Heart right ventricle (tissue), 16 donors: ENCODE data around the gene MMP24. TPM values are rescaled to one million over a fixed set of nuclear protein-coding genes. Genes with fewer than 3 reads are reported as not detected.

Source experiments
- ATAC-seq, 8 donors: fragments of 200-7000 bp; cut with Tn5 transposase; one replicate each; pipeline ENCODE4 v1.9.1; 2020; ENCODE audit warnings: mild to moderate bottlenecking in 8 of 8, moderate library complexity in 8 of 8, moderate number of reproducible peaks in 1 of 8
- DNase-seq, 2 donors: peaks; one replicate each; pipeline ENCODE4 v3.0.0-alpha.2; 2020
- H3K27ac ChIP-seq, 10 donors: fragments of 200-600 bp; sonication (generic) in 2 of 10; one replicate each; pipeline versions ENCODE4 v1.5.0 to v1.8.0; 2020 to 2022; ENCODE audit warnings: mild to moderate bottlenecking in 3 of 10
- H3K27me3 ChIP-seq, 7 donors: fragments of 200-600 bp; one replicate each; pipeline ENCODE4 v1.8.0; 2021 to 2022; ENCODE audit warnings: mild to moderate bottlenecking in 2 of 7
- H3K36me3 ChIP-seq, 9 donors: fragments of 200-600 bp; sonication (generic) in 1 of 9; one replicate each; pipeline versions ENCODE4 v1.5.0 to v1.8.0; 2020 to 2022; ENCODE audit warnings: mild to moderate bottlenecking in 2 of 9
- H3K4me1 ChIP-seq, 9 donors: fragments of 200-600 bp; sonication (generic) in 1 of 9; one replicate each; pipeline versions ENCODE4 v1.5.0 to v1.8.0; 2020 to 2022; ENCODE audit warnings: mild to moderate bottlenecking in 4 of 9
- H3K4me3 ChIP-seq, 10 donors: fragments of 200-600 bp; sonication (generic) in 2 of 10; one replicate each; pipeline versions ENCODE4 v1.5.0 to v1.8.0; 2020 to 2022; ENCODE audit warnings: mild to moderate bottlenecking in 7 of 10, moderate library complexity in 2 of 10
- H3K9me3 ChIP-seq, 11 donors: fragments of 200-600 bp in 10 of 11; sonication (generic) in 2 of 11; one replicate each; pipeline versions ENCODE4 v1.5.0 to v1.8.0; 2013 to 2022; ENCODE audit warnings: mild to moderate bottlenecking in 2 of 11, control low read depth in 1 of 11, moderate library complexity in 1 of 11
- WGBS, 2 donors: extraction: QIAGEN DNeasy Blood & Tissue Kit; methylation state at CpG; one replicate each; pipeline ENCODE4 v1.1.7; 2013; ENCODE audit warnings: inconsistent platforms in 1 of 2; 5-methylcytosine and 5-hydroxymethylcytosine counted together
- intact Hi-C, 10 donors: fragments of 100-400 bp; cut with DNase I; formaldehyde crosslinking; loops; one replicate each; pipeline versions ENCODE4 v1.11.1 to v1.14.2; 2022
- polyA plus RNA-seq, 2 donors: library from polyadenylated mRNA; stranded (reverse); fragments of 200-250 nt; gene quantifications; one replicate each; pipeline ENCODE4 v1.2.3, GENCODE V29; 2013
- total RNA-seq, 10 donors: library from RNA; stranded (reverse); fragmentation: NEBNext Ultra II Directional in 3 of 10; extraction: Animal tissue kit (Norgen Biotek cat#: 25700) in 3 of 10; gene quantifications; one replicate each; pipeline versions ENCODE4 v1.2.1 to v1.2.4, GENCODE V29; 2021 to 2023
- TF ChIP-seq, protein P1 (sequence below), 9 donors: fragments of 200-600 bp; sonication (generic) in 2 of 9; IDR thresholded peaks; one replicate each; pipeline versions ENCODE4 v1.5.0 to v1.8.0; 2021 to 2022; ENCODE audit warnings: antibody characterized with exemption in 9 of 9, mild to moderate bottlenecking in 5 of 9, moderate library complexity in 1 of 9
- donor health status: Arrhythmogenic right ventricular cardiomyopathy.
- donor health status: ischemic (EF 13 %, LVEDD 7.1; RV severe dilation, severe dysfunction).
- donor health status: healthy with polysubstance abuse.
- donor health status: DM: no; HTN: yes; CAD: no.
- donor health status: DM: no; HTN: no; CAD: no.
- donor health status: ischemic (EF 25% LVEDD 6.9; RV normal size, moderate dysfunction).
- donor health status: ischemic (EF 25% LVEDD 5.7; RV mildly dilated, moderate dysfunction).
- donor health status: healthy.
- donor health status: DM: yes; HTN: yes; CAD: no.
- donor health status: Ischemic cardiomyopathy.
- donor health status: ischemic (EF 35%, LVEDD 5.7; RV mildly dilated, moderate dysfunction).
- donor health status: nonischemic (EF 11% LVEDD 7.7; RV severe dilation, severe dysfunction).
- donor health status: DM: yes; HTN: yes; CAD: no.
- donor health status: PGD.
- donor health status: ischemic (EF 29% LVEDD 5.4; RV normal size, mild dysfunction).
- donor health status: nonischemic (EF 23%, LVEDD 6.1; RV moderate dilation, normal function).

MMP24 gene
- total and polyA plus RNA-seq, 12 donors, result 0.09 to 1.2 (median 0.22) TPM; not detected in 1

DNA sequence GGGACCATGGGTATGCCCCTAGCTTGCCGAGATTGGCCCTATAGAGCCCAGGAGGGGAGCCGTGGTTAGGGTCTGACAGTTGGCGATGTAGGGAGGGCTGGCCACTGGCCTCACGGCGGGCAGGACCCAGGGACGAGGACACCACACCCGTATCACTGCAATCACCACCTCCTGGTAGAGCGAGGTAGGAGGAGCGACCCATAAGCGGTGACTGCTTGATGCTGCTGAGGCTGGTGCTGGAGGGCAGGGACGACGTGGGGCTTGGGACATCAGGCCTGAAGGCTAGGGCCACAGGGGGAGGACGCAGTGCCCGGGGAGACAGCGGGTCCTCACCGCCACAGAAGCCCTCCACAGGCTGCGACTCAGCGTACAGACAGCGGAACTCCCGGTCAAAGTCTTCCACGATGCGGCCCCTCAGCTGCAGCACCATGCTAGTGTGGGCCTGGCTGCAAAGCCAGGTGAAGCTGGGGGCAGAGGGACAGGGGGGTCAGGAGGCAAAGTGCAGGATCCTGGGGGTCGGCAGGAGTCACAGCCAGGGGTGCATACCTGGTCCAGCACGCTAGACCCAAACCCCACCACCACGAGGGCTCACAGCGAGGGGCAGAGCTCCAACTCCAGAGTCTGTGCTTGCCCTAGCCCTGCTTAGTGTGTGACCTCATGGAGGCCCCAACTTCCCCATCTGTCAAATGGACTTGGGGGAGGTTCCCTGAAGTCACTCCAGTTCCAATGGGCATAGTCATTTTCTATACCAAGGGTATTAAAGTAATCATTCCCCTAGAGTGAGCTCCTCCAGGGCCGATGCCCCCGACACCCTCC lies 61.2 kb downstream of the MMP24 start:
- no peak for ATAC-seq
- peaks cover 0 to 6% (median 0%) of the 10 kb centered on the region in 9 donors for H3K36me3 ChIP-seq
- intact Hi-C loops, result no loop called here
- peaks cover 0 to 9% (median 0%) of the 10 kb centered on the region in 7 donors for H3K27me3 ChIP-seq
- TF ChIP-seq, protein P1, sequence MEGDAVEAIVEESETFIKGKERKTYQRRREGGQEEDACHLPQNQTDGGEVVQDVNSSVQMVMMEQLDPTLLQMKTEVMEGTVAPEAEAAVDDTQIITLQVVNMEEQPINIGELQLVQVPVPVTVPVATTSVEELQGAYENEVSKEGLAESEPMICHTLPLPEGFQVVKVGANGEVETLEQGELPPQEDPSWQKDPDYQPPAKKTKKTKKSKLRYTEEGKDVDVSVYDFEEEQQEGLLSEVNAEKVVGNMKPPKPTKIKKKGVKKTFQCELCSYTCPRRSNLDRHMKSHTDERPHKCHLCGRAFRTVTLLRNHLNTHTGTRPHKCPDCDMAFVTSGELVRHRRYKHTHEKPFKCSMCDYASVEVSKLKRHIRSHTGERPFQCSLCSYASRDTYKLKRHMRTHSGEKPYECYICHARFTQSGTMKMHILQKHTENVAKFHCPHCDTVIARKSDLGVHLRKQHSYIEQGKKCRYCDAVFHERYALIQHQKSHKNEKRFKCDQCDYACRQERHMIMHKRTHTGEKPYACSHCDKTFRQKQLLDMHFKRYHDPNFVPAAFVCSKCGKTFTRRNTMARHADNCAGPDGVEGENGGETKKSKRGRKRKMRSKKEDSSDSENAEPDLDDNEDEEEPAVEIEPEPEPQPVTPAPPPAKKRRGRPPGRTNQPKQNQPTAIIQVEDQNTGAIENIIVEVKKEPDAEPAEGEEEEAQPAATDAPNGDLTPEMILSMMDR (IDR thresholded peaks at IDR 0.05), result no peak
- no peak overlapping the region for H3K4me3 ChIP-seq
- H3K9me3 ChIP-seq, result no peaks in the 10 kb centered on the region
- 86 to 89% methylated on average over 28 of the region's 28 CpGs for WGBS, 2 donors
- H3K4me1 ChIP-seq, result peaks cover 7 to 20% (median 17%) of the 10 kb centered on the region in 9 donors
- H3K27ac ChIP-seq, result no peak overlapping the region
- no peak for DNase-seq

DNA sequence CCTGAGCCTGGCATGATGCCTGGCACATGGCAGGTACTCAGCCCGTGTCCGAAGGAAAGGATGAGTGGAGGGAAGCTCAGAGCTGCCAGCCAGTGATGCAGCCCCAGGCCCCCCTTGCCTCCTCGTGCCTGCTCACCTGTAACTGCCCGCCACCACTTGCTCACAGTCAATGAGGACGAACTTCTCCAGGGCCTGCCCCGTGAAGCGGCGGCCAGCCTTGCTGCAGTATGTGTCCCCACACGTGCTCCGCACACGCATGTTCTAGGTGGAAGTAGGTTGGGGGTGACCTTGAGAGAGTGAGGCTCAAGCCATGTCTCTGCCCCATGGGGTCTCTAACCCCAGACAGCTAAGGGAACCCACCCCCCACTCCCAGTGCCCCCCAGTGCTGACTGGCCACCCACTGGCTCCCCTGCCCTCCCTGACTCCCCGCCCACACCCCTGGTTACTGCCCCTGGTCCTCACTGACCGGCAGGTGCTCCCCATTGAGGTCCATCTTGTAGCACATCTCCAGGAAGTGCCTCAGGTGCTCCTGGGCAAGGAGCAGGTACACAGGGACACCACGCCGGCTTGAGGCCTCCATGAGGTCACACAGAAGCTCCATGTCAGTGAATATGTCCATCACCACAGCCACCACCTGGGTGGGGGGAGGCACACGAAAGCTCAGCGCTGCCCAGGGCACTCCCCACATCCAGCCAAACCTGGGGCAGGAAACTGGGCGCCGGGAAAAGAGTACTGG lies 62.0 kb downstream of the MMP24 start:
- no peak for DNase-seq
- TF ChIP-seq, protein P1 (IDR thresholded peaks at IDR 0.05), result no peak
- intact Hi-C loops, result no loop called here
- 79 to 83% methylated on average over 19 of the region's 19 CpGs for WGBS, 2 donors
- H3K4me3 ChIP-seq, result no peak overlapping the region
- peaks cover 4 to 12% (median 11%) of the 10 kb centered on the region in 9 donors for H3K4me1 ChIP-seq
- no peak overlapping the region for H3K27ac ChIP-seq
- H3K27me3 ChIP-seq, result peaks cover 0 to 14% (median 4%) of the 10 kb centered on the region in 7 donors
- ATAC-seq, result no peak
- H3K9me3 ChIP-seq, result no peaks in the 10 kb centered on the region
- no peaks in the 10 kb centered on the region for H3K36me3 ChIP-seq

- TF ChIP-seq, protein P1 (IDR thresholded peaks at IDR 0.05), result no peak
- ATAC-seq (no peak), DNase-seq (no peak)
- intact Hi-C loops, result no loop called here
- Histone ChIP-seq H3K4me1 (peaks cover 0 to 1% (median 0%) of the 10 kb centered on the region in 9 donors), H3K36me3 (no peaks in the 10 kb centered on the region), H3K27me3 (peaks cover 0 to 21% (median 15%) of the 10 kb centered on the region in 7 donors), H3K9me3 (no peaks in the 10 kb centered on the region), H3K27ac (no peak overlapping the region), H3K4me3 (no peak overlapping the region)
- whole genome bisulfite sequencing, 2 donors, result 69 to 73% methylated on average over 7 of the region's 7 CpGs
These were observed 63.8 kb downstream of the MMP24 start for GRCh38 chr20:35290186-35290886.

- no peaks in the 10 kb centered on the region for H3K36me3 ChIP-seq
- intact Hi-C loops, result no loop called here
- no peaks in the 10 kb centered on the region for H3K9me3 ChIP-seq
- WGBS, 2 donors, result 84 to 86% methylated on average over 7 of the region's 7 CpGs
- no peak overlapping the region for H3K4me3 ChIP-seq
- no peak overlapping the region for H3K27ac ChIP-seq
- ATAC-seq (no peak), DNase-seq (no peak)
- TF ChIP-seq, protein P1 (IDR thresholded peaks at IDR 0.05), result no peak
- peaks cover 0 to 21% (median 15%) of the 10 kb centered on the region in 7 donors for H3K27me3 ChIP-seq
- H3K4me1 ChIP-seq, result peaks cover 0 to 2% (median 0%) of the 10 kb centered on the region in 9 donors
These were observed 64.5 kb downstream of the MMP24 start for GRCh38 chr20:35290887-35291417.
